Thyroid gland (tissue), 4 donors: Measurements from ENCODE around the gene AGK.

Experiments
- CTCF ChIP-seq, 6 experiments: fragments of 200-600 bp in 3 of 6; fragments of 450-650 bp in 3 of 6; sonication (generic) in 3 of 6; IDR thresholded peaks; one replicate each; pipeline ENCODE4 v1.5.1; 2016 to 2019; ENCODE audit warnings: antibody characterized with exemption in 6 of 6, mild to moderate bottlenecking in 2 of 6, inconsistent platforms in 1 of 6, moderate library complexity in 1 of 6
- POLR2A ChIP-seq, 2 donors: fragments of 450-650 bp; IDR thresholded peaks; one replicate each; pipeline ENCODE4 v1.6.1; 2017; ENCODE audit warnings: antibody characterized with exemption in 2 of 2, mild to moderate bottlenecking in 2 of 2, moderate library complexity in 1 of 2

- TF ChIP-seq POLR2A (IDR thresholded peaks at IDR 0.05) (peak in 1 of 2 donors; percentile 17), CTCF (IDR thresholded peaks at IDR 0.05) (no peak)
These were observed 39.4 kb upstream of the AGK start for GRCh38 chr7:141511676-141512396.
